Fibroblast of lung (primary cell): ENCODE data around the gene MSH3.

Experiments
- EZH2 ChIP-seq: IDR thresholded peaks from 2 replicates; pipeline ENCODE4 v1.5.1; 2012; ENCODE audit warnings: low read length, control low read depth, mild to moderate bottlenecking; ENCODE audit errors: missing control alignments
- TF ChIP-seq, protein P1 (sequence below), 2 donors: IDR thresholded peaks in 1 of 2; conservative IDR thresholded peaks in 1 of 2; 1 replicate in 1 of 2; 2 replicates in 1 of 2; pipeline ENCODE4 v1.5.1; 2011 to 2012; ENCODE audit warnings: low read length in 2 of 2, control low read depth in 1 of 2, inconsistent platforms in 1 of 2, low read depth in 1 of 2, mild to moderate bottlenecking in 1 of 2

DNA sequence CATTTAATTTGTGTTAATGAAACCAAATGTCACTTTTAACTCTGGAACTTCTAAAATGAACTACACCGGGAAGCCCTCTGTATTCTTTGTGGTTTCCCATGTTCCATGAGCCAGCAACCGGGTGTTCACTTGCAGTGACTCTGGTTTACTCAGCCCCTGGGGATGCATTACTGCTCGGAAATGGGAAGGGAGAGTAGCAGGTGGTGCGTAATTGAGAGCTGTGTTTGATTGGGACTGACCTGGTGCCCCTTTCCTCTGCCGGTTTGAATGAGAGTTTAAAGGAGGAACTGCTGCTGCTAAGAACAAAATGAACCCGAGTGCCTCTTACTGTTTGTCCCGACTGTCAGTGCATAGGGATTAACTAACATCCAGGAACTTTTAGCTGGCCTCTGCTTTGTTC lies 100.4 kb downstream of the MSH3 start:
- TF ChIP-seq, protein P1, sequence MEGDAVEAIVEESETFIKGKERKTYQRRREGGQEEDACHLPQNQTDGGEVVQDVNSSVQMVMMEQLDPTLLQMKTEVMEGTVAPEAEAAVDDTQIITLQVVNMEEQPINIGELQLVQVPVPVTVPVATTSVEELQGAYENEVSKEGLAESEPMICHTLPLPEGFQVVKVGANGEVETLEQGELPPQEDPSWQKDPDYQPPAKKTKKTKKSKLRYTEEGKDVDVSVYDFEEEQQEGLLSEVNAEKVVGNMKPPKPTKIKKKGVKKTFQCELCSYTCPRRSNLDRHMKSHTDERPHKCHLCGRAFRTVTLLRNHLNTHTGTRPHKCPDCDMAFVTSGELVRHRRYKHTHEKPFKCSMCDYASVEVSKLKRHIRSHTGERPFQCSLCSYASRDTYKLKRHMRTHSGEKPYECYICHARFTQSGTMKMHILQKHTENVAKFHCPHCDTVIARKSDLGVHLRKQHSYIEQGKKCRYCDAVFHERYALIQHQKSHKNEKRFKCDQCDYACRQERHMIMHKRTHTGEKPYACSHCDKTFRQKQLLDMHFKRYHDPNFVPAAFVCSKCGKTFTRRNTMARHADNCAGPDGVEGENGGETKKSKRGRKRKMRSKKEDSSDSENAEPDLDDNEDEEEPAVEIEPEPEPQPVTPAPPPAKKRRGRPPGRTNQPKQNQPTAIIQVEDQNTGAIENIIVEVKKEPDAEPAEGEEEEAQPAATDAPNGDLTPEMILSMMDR (conservative IDR thresholded peaks at IDR 0.05 in 1 of 2, IDR thresholded peaks at IDR 0.05 in 1 of 2; ENCODE audit: low read depth in 1 of 2, low read length in 2 of 2), result no peak
- TF ChIP-seq EZH2, result no peak
